ENCODE measurements around the gene OR1J4. TPM values are rescaled to one million over a fixed set of nuclear protein-coding genes. Genes with fewer than 3 reads are reported as not detected.
A peak's percentile ranks its signal among the peaks of the same experiment; 100 is the strongest.

OR1J4 gene
- total RNA-seq, 4 donors from 2014 or later, result not detected

DNA sequence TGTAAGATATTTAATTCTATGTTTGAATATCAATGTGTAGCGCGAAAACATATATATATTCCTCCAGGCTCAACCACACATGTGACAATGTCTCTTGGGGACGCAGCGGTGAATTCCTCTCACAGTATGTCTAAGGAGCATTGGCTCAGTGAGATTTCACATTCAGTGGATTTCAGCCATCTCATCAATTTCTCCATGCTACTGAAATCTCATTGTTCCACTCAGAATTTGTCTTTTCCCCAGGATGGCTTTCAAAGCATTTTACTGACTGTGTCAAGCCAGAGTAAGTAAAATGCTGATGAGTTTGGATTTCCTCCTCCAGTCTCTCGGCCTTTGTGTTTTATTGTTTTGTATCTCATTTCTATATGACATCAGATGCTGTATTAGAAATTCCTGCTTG lies 39.9 kb upstream of the OR1J4 start:
- Histone ChIP-seq H3K9me3 (no peaks in the 10 kb centered on the region), H3K4me1 (peaks cover 0 to 2% (median 0%) of the 10 kb centered on the region in 4 donors), H3K4me3 (no peak overlapping the region), H3K36me3 (no peaks in the 10 kb centered on the region), H3K27me3 (peaks cover 0 to 1% (median 0%) of the 10 kb centered on the region in 4 donors), H3K27ac (replicated peaks in 1 of 4) (no peak overlapping the region)
- TF ChIP-seq POLR2A (IDR thresholded peaks at IDR 0.05; ENCODE audit: low read depth) (no peak), POLR2AphosphoS5 (IDR thresholded peaks at IDR 0.05) (no peak), EP300 (IDR thresholded peaks at IDR 0.05) (no peak)
- TF ChIP-seq, protein P1, sequence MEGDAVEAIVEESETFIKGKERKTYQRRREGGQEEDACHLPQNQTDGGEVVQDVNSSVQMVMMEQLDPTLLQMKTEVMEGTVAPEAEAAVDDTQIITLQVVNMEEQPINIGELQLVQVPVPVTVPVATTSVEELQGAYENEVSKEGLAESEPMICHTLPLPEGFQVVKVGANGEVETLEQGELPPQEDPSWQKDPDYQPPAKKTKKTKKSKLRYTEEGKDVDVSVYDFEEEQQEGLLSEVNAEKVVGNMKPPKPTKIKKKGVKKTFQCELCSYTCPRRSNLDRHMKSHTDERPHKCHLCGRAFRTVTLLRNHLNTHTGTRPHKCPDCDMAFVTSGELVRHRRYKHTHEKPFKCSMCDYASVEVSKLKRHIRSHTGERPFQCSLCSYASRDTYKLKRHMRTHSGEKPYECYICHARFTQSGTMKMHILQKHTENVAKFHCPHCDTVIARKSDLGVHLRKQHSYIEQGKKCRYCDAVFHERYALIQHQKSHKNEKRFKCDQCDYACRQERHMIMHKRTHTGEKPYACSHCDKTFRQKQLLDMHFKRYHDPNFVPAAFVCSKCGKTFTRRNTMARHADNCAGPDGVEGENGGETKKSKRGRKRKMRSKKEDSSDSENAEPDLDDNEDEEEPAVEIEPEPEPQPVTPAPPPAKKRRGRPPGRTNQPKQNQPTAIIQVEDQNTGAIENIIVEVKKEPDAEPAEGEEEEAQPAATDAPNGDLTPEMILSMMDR (IDR thresholded peaks at IDR 0.05), result no peak
- no peak for DNase-seq (ENCODE audit: extremely low spot score)
- WGBS, result 89% methylated on average over 5 of the region's 5 CpGs
- intact Hi-C loops (cut with DNase I), result no loop called here

DNA sequence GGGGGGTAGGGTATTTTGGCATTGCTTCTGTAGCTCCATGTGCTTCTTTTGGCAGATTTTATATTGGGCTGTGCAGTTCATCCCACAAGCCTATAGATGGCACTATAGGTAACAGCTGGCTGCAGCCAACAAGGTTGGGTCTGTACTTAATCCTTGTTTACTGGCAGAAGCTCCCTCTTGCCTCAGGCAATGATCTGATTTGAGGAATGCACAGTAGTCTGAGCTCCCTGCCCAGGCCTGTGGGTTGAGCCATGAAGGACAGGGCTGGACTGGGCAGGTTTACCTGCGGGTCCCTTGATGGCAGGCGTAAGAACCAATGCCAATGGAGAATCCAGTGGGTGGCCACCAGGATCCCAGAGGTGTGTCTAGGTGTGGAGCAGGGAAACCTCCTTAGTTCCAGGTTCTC lies 20.1 kb upstream of the OR1J4 start:
- WGBS, result 36% methylated on average over 2 of the region's 2 CpGs
- H3K27me3 ChIP-seq, result peaks cover 0 to 5% (median 0%) of the 10 kb centered on the region in 4 donors
- TF ChIP-seq POLR2AphosphoS5 (IDR thresholded peaks at IDR 0.05) (no peak), POLR2A (IDR thresholded peaks at IDR 0.05; ENCODE audit: low read depth) (no peak), EP300 (IDR thresholded peaks at IDR 0.05) (no peak)
- TF ChIP-seq, protein P1 (IDR thresholded peaks at IDR 0.05), result peak; percentile 34 to 67 (median 39)
- H3K9me3 ChIP-seq, result peaks cover 0 to 12% (median 5%) of the 10 kb centered on the region in 4 donors
- H3K4me1 ChIP-seq, result no peaks in the 10 kb centered on the region
- H3K4me3 ChIP-seq, result no peak overlapping the region
- no peak overlapping the region for H3K27ac ChIP-seq (replicated peaks in 1 of 4)
- H3K36me3 ChIP-seq, result no peaks in the 10 kb centered on the region
- intact Hi-C loops (cut with DNase I), result no loop called here
- DNase-seq (ENCODE audit: extremely low spot score), result no peak

DNA sequence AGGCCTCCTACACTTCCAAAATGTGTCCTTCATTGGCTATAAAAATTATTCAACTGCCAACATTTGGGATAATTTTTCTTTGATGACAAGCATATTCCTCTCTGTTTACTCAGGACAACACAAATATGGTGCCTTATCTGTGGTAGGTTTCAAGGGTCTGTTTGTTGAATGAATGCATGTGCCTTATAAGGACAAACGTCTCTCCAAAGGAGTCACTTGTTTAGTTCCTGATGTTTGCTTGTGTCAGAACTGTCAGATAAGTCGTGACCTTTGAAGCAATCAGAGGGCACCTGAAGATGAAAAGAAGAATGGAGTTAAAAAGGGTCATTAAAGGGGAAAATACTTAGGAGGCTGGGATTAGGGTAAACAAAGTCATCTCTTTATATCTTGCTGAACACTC lies 12.0 kb upstream of the OR1J4 start:
- H3K4me3 ChIP-seq, result no peak overlapping the region
- 33% methylated on average over 2 of the region's 2 CpGs for WGBS
- TF ChIP-seq, protein P1 (IDR thresholded peaks at IDR 0.05), result no peak
- TF ChIP-seq POLR2A (IDR thresholded peaks at IDR 0.05; ENCODE audit: low read depth) (no peak), POLR2AphosphoS5 (IDR thresholded peaks at IDR 0.05) (no peak), EP300 (IDR thresholded peaks at IDR 0.05) (no peak)
- H3K4me1 ChIP-seq, result no peaks in the 10 kb centered on the region
- H3K36me3 ChIP-seq, result no peaks in the 10 kb centered on the region
- no peak for DNase-seq (ENCODE audit: extremely low spot score)
- intact Hi-C loops (cut with DNase I), result no loop called here
- no peaks in the 10 kb centered on the region for H3K27me3 ChIP-seq
- H3K27ac ChIP-seq (replicated peaks in 1 of 4), result no peak overlapping the region
- H3K9me3 ChIP-seq, result no peaks in the 10 kb centered on the region

- WGBS, result 73% methylated on average over 6 of the region's 6 CpGs
- Histone ChIP-seq H3K36me3 (no peaks in the 10 kb centered on the region), H3K4me3 (no peak within 1 kb of the TSS), H3K27me3 (no peaks in the 10 kb centered on the region), H3K4me1 (no peaks in the 10 kb centered on the region), H3K9me3 (no peaks in the 10 kb centered on the region), H3K27ac (replicated peaks in 1 of 4) (no peak within 1 kb of the TSS)
- no peak for DNase-seq (ENCODE audit: extremely low spot score)
- TF ChIP-seq POLR2A (IDR thresholded peaks at IDR 0.05; ENCODE audit: low read depth) (no peak), POLR2AphosphoS5 (IDR thresholded peaks at IDR 0.05) (no peak), EP300 (IDR thresholded peaks at IDR 0.05) (no peak)
- TF ChIP-seq, protein P1 (IDR thresholded peaks at IDR 0.05), result no peak
- intact Hi-C loops (cut with DNase I), result no loop called here
These were observed 8.4 kb upstream of the OR1J4 start, which contains the start of gene OR1J2 for GRCh38 chr9:122510502-122510901. Gene OR1J2 (plus strand): TSS chr9:122510802. CDS start chr9:122510802, 0 bp downstream.

DNA sequence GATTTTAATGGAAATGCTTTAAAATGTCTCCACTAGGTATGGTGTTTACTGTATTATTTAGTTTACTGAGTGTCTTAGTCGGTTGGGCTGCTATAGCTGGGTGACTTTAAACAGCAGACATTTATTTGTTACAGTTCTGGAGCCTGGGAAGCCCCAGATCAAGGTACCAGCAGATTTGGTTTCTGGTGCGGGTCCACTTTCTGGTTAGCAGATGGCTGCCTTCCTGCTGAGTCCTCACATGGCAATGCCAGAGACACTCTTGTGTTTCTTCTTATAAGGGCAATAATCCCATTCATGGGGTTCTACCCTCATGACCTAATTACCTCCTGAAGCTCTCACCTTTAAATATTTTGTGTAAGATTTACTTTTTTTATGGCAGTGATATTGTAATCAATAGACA lies 715 bp upstream of the OR1J4 start:
- 72% methylated on average over 2 of the region's 2 CpGs for WGBS
- intact Hi-C loops (cut with DNase I), result no loop called here

More for the DNA sequence above, 715 bp upstream of the OR1J4 start:
- DNase-seq (ENCODE audit: extremely low spot score), result no peak
- Histone ChIP-seq H3K27ac (replicated peaks in 1 of 4) (no peak overlapping the region), H3K27me3 (no peaks in the 10 kb centered on the region), H3K36me3 (no peaks in the 10 kb centered on the region), H3K4me1 (no peaks in the 10 kb centered on the region), H3K9me3 (no peaks in the 10 kb centered on the region), H3K4me3 (no peak overlapping the region)
- no peak for TF ChIP-seq POLR2AphosphoS5 (IDR thresholded peaks at IDR 0.05)
- no peak for TF ChIP-seq EP300 (IDR thresholded peaks at IDR 0.05)
- TF ChIP-seq, protein P1 (IDR thresholded peaks at IDR 0.05), result no peak
- TF ChIP-seq POLR2A (IDR thresholded peaks at IDR 0.05; ENCODE audit: low read depth), result no peak

Data from esophagus muscularis mucosa (tissue), 4 donors.